Mucosa of descending colon (tissue), 3 donors: ENCODE results near the gene COL23A1. TPM values are rescaled to one million over a fixed set of nuclear protein-coding genes. Genes with fewer than 3 reads are reported as not detected.

Source experiments
- ATAC-seq: fragments of 200-7000 bp; cut with Tn5 transposase; one replicate; pipeline ENCODE4 v1.9.1; 2020; ENCODE audit warnings: mild to moderate bottlenecking, moderate library complexity
- DNase-seq, 3 donors: peaks; one replicate each; pipeline ENCODE4 v3.0.0-alpha.2; 2020
- H3K36me3 ChIP-seq: fragments of 200-600 bp; one replicate; pipeline ENCODE4 v1.8.0; 2021; ENCODE audit warnings: low read depth, mild to moderate bottlenecking
- H3K4me1 ChIP-seq: fragments of 200-600 bp; one replicate; pipeline ENCODE4 v1.8.0; 2021; ENCODE audit warnings: low read depth, mild to moderate bottlenecking
- H3K4me3 ChIP-seq: fragments of 200-600 bp; one replicate; pipeline ENCODE4 v1.8.0; 2021; ENCODE audit warnings: mild to moderate bottlenecking
- H3K9me3 ChIP-seq: fragments of 200-600 bp; one replicate; pipeline ENCODE4 v1.8.0; 2021; ENCODE audit warnings: mild to moderate bottlenecking
- CTCF ChIP-seq: fragments of 200-600 bp; IDR thresholded peaks from one replicate; pipeline ENCODE4 v1.8.0; 2022; ENCODE audit warnings: antibody characterized with exemption, mild to moderate bottlenecking
- intact Hi-C, 2 donors: fragments of 100-400 bp; cut with DNase I in 1 of 2; cut with micrococcal nuclease in 1 of 2; formaldehyde crosslinking; loops; one replicate each; pipeline versions ENCODE4 v1.11.0 to v1.11.1; 2022; cut with DNase I, micrococcal nuclease
- total RNA-seq, 3 donors: library from RNA; stranded (reverse); fragmentation: NEBNext Ultra II Directional in 2 of 3; extraction: Animal tissue kit (Norgen Biotek cat#: 25700) in 2 of 3; gene quantifications; one replicate each; pipeline versions ENCODE4 v1.2.1 to v1.2.4, GENCODE V29; 2021 to 2023
- donor health status: DM: no; HTN: no; CAD: no; lungs with moderate emphysema.
- donor health status: DM: no; HTN: no; CAD: no.
- donor health status: DM: no; HTN: yes; CAD: no.

Gene COL23A1
- total RNA-seq, 3 donors from 2014 or later, result 0.17 to 2.7 (median 0.43) TPM

GRCh38 chr5:178273665-178274541, 316.3 kb downstream of the COL23A1 start:
- H3K4me1 ChIP-seq, result no peaks in the 10 kb centered on the region
- intact Hi-C loops, result loop anchor here in 1 of 2 donors (10.0 kb wide), 1 partner anchor 281 kb away; no protein-coding TSS in a partner anchor
- H3K36me3 ChIP-seq, result no peaks in the 10 kb centered on the region
- ATAC-seq, result no peak
- no peak overlapping the region for H3K4me3 ChIP-seq
- TF ChIP-seq CTCF, result no peak
- peaks cover 2% of the 10 kb centered on the region for H3K9me3 ChIP-seq
- no peak for DNase-seq

GRCh38 chr5:178273041-178273440, 317.2 kb downstream of the COL23A1 start:
- intact Hi-C loops, result loop anchor here in 1 of 2 donors (10.0 kb wide), 1 partner anchor 282 kb away; no protein-coding TSS in a partner anchor

GRCh38 chr5:178272591-178272990, 317.6 kb downstream of the COL23A1 start:
- Histone ChIP-seq H3K36me3 (no peaks in the 10 kb centered on the region), H3K4me1 (no peaks in the 10 kb centered on the region), H3K9me3 (peaks cover 2% of the 10 kb centered on the region), H3K4me3 (no peak overlapping the region)
- intact Hi-C loops, result loop anchor here in 1 of 2 donors (10.0 kb wide), 1 partner anchor 282 kb away; no protein-coding TSS in a partner anchor
- TF ChIP-seq CTCF, result no peak
- no peak for DNase-seq
- ATAC-seq, result no peak

More at GRCh38 chr5:178273041-178273440, 317.2 kb downstream of the COL23A1 start:
- Histone ChIP-seq H3K36me3 (no peaks in the 10 kb centered on the region), H3K9me3 (peaks cover 2% of the 10 kb centered on the region), H3K4me3 (no peak overlapping the region), H3K4me1 (no peaks in the 10 kb centered on the region)
- ATAC-seq, result no peak
- no peak for TF ChIP-seq CTCF
- no peak for DNase-seq

- peaks cover 2% of the 10 kb centered on the region for H3K9me3 ChIP-seq
- no peaks in the 10 kb centered on the region for H3K4me1 ChIP-seq
- no peak for TF ChIP-seq CTCF
- ATAC-seq (no peak), DNase-seq (no peak)
- no peaks in the 10 kb centered on the region for H3K36me3 ChIP-seq
- no peak overlapping the region for H3K4me3 ChIP-seq
- intact Hi-C loops, result loop anchor here in 1 of 2 donors (10.0 kb wide), 1 partner anchor 283 kb away; no protein-coding TSS in a partner anchor
Observed at GRCh38 chr5:178271726-178272479, 318.3 kb downstream of the COL23A1 start.

DNA sequence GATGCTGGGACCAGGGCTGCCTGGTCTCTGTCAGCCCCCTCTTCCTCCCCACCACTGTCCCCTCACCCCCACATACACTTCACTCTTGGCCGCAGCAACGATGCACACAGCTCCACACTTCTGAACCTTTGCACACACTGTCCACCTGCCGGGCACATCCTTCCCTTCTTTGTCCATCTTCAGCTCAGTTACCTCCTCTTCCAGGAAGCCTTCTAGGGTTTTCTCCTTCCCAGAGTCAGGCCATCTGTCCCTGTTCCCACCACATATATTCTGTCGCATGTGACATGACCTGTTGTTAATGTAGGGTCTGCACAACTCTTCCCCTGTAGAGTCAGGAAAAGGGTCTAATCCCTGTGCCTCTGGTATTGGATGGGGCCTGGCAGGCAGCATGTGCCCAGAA, 319.0 kb downstream of the COL23A1 start:
- H3K4me3 ChIP-seq, result no peak overlapping the region
- no peak for TF ChIP-seq CTCF
- no peaks in the 10 kb centered on the region for H3K4me1 ChIP-seq
- peaks cover 2% of the 10 kb centered on the region for H3K9me3 ChIP-seq
- DNase-seq (no peak), ATAC-seq (no peak)
- intact Hi-C loops, result loop anchor here in 1 of 2 donors (10.0 kb wide), 1 partner anchor 284 kb away; no protein-coding TSS in a partner anchor
- no peaks in the 10 kb centered on the region for H3K36me3 ChIP-seq
